B cell (primary cell): ENCODE data around the gene KCNA10. TPM values are rescaled to one million over a fixed set of nuclear protein-coding genes. Genes with fewer than 3 reads are reported as not detected.

Experiments used
- ATAC-seq: fragments of 200-7000 bp; cut with Tn5 transposase; one replicate; pipeline ENCODE4 v1.10.0; 2021; ENCODE audit warnings: low read depth, mild to moderate bottlenecking, moderate number of reproducible peaks, moderate library complexity
- CTCF ChIA-PET: fragments of 350-600 bp; sonication (Branson Sonifier 250); formaldehyde crosslinking; loops from one replicate; lab custom pipeline; 2021; ENCODE audit warnings: antibody characterized with exemption, inconsistent platforms; lab: Charles Lee
- POLR2A ChIA-PET: fragments of 350-600 bp; sonication (Branson Sonifier 250); formaldehyde crosslinking; loops from one replicate; lab custom pipeline; 2021; ENCODE audit warnings: antibody characterized with exemption; lab: Charles Lee
- DNase-seq: peaks from one replicate; pipeline ENCODE4 v3.0.0; 2013
- H2AFZ ChIP-seq: 2 replicates; pipeline ENCODE4 v1.6.1; 2012; ENCODE audit warnings: mild to moderate bottlenecking, low read depth, low read length; ENCODE audit not compliant: insufficient read depth, poor library complexity, severe bottlenecking
- H3K27ac ChIP-seq, 2 donors: 1 replicate in 1 of 2; 2 replicates in 1 of 2; pipeline ENCODE4 v1.5.1; 2012 to 2013; ENCODE audit warnings: low read length in 2 of 2, mild to moderate bottlenecking in 2 of 2, moderate library complexity in 1 of 2
- H3K27me3 ChIP-seq, 4 experiments: fragments of 200-600 bp in 1 of 4; sonication (generic) in 1 of 4; replicated peaks in 1 of 4; 1 replicate in 2 of 4; 2 replicates in 2 of 4; pipeline versions ENCODE4 v1.6.1 to v1.7.0; 2013 to 2016; ENCODE audit warnings: low read length in 3 of 4, mild to moderate bottlenecking in 2 of 4, mixed read lengths in 1 of 4, moderate library complexity in 1 of 4; ENCODE audit not compliant: insufficient read depth in 4 of 4, control insufficient read depth in 3 of 4; ENCODE audit errors: control extremely low read depth in 1 of 4
- H3K36me3 ChIP-seq, 2 experiments: replicated peaks in 1 of 2; 1 replicate in 1 of 2; 2 replicates in 1 of 2; pipeline versions ENCODE4 v1.6.1 to v1.7.1; 2013; ENCODE audit warnings: low read length in 1 of 2; ENCODE audit not compliant: insufficient read depth in 2 of 2, control insufficient read depth in 1 of 2; ENCODE audit errors: control extremely low read depth in 1 of 2, extremely low read depth in 1 of 2
- H3K4me1 ChIP-seq, 2 donors: fragments of 200-600 bp in 1 of 2; sonication (generic) in 1 of 2; 1 replicate in 1 of 2; 2 replicates in 1 of 2; pipeline versions ENCODE4 v1.5.1 to v1.6.1; 2013 to 2017; ENCODE audit warnings: low read length in 2 of 2; ENCODE audit not compliant: control insufficient read depth in 2 of 2, insufficient read depth in 2 of 2
- H3K4me2 ChIP-seq: replicated peaks from 2 replicates; pipeline ENCODE3; 2012; ENCODE audit warnings: mild to moderate bottlenecking, low read depth, low read length; ENCODE audit not compliant: poor library complexity, severe bottlenecking
- H3K4me3 ChIP-seq, 5 experiments: fragments of 200-600 bp in 1 of 5; sonication (generic) in 1 of 5; 1 replicate in 3 of 5; 2 replicates in 2 of 5; pipeline versions ENCODE4 v1.5.1 to v1.7.0; 2011 to 2016; ENCODE audit warnings: low read length in 4 of 5, mild to moderate bottlenecking in 4 of 5, low read depth in 2 of 5, control low read depth in 1 of 5, moderate library complexity in 1 of 5; ENCODE audit not compliant: insufficient read depth in 1 of 5; ENCODE audit errors: control extremely low read depth in 1 of 5, extremely low read depth in 1 of 5
- H3K79me2 ChIP-seq: fragments of 200-600 bp; sonication (generic); one replicate; pipeline ENCODE4 v1.6.0; 2016; ENCODE audit warnings: low read length; ENCODE audit not compliant: control insufficient read depth, insufficient read depth
- H3K9ac ChIP-seq: fragments of 200-600 bp; sonication (generic); 2 replicates; pipeline ENCODE4 v1.6.1; 2017; ENCODE audit warnings: mild to moderate bottlenecking, low read length, moderate library complexity
- H3K9me3 ChIP-seq, 3 donors: one replicate each; pipeline versions ENCODE4 v1.6.1 to v1.7.1; 2013; ENCODE audit warnings: low read length in 2 of 3; ENCODE audit not compliant: control insufficient read depth in 2 of 3, insufficient read depth in 1 of 3; ENCODE audit errors: control extremely low read depth in 1 of 3
- H4K20me1 ChIP-seq: 2 replicates; pipeline ENCODE4 v1.6.0; 2012; ENCODE audit warnings: mild to moderate bottlenecking, low read length; ENCODE audit not compliant: insufficient read depth, control insufficient read depth, poor library complexity, severe bottlenecking
- H3K27ac Mint-ChIP-seq: one replicate; pipeline ENCODE4 v1.8.0; 2021; ENCODE audit warnings: mixed read lengths
- H3K27me3 Mint-ChIP-seq: one replicate; pipeline ENCODE4 v1.8.0; 2021; ENCODE audit warnings: mixed read lengths
- H3K4me1 Mint-ChIP-seq: one replicate; pipeline ENCODE4 v1.8.0; 2021; ENCODE audit warnings: mixed read lengths
- H3K4me3 Mint-ChIP-seq: one replicate; pipeline ENCODE4 v1.8.0; 2021; ENCODE audit warnings: mixed read lengths
- H3K9me3 Mint-ChIP-seq: one replicate; pipeline ENCODE4 v1.8.0; 2022; ENCODE audit warnings: mixed read lengths; ENCODE audit not compliant: insufficient read depth
- EZH2 ChIP-seq: IDR thresholded peaks from 2 replicates; pipeline ENCODE4 v1.6.1; 2012; ENCODE audit warnings: borderline replicate concordance, low read depth, mild to moderate bottlenecking, moderate library complexity, low read length; ENCODE audit not compliant: insufficient read depth, poor library complexity, severe bottlenecking
- WGBS: methylation state at CpG from one replicate; pipeline ENCODE4 v1.1.5; 2013; ENCODE audit warnings: missing lambda C conversion rate; ENCODE audit not compliant: insufficient coverage; 5-methylcytosine and 5-hydroxymethylcytosine counted together
- intact Hi-C: fragments of 100-400 bp; cut with micrococcal nuclease; formaldehyde crosslinking; loops from one replicate; pipeline ENCODE4 v1.10.0; 2022
- polyA plus RNA-seq: library from polyadenylated mRNA; depleted of rRNA; stranded (reverse); fragments of >200 nt; gene quantifications from 2 replicates; pipeline ENCODE4 v1.2.3, GENCODE V29; 2012
- total RNA-seq, 2 donors: library from RNA; stranded (reverse); fragments of 120-200 nt in 1 of 2; gene quantifications; 1 replicate in 1 of 2; 2 replicates in 1 of 2; pipeline versions ENCODE4 v1.2.3 to v1.2.4, GENCODE V29; 2013 to 2022
- TF ChIP-seq, protein P1 (sequence below): fragments of 200-600 bp; IDR thresholded peaks from one replicate; pipeline ENCODE4 v1.8.0; 2022; ENCODE audit warnings: antibody characterized with exemption, mild to moderate bottlenecking

The KCNA10 gene
- total and polyA plus RNA-seq, 2 donors (not counting 1 experiment from before 2014, with no cell fraction given) = not detected

DNA sequence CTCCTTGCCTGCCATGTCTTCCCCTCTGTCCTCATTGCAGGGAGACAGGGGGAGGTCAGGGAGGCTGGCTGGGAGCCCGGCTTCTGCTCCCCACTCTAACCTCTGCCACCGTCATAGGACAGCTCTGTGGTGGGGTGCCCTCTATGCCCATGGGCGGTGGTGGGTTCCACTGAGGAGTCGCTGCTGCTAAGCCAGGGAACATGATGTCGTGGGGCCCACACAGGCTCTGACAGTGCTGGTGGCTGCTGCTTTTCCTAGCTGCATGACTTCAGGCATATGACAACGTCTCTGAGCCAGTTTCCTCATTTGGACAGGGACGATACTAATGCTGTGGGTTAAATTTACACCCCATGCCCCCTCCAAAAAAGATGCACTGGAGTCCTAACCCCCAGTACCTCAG, 14.7 kb downstream of the KCNA10 start:
- Histone ChIP-seq H3K4me2 (no peak overlapping the region), H3K4me3 (no peak overlapping the region), H3K9ac (no peak overlapping the region), H4K20me1 (no peaks in the 10 kb centered on the region), H3K79me2 (no peaks in the 10 kb centered on the region), H3K27ac (no peak overlapping the region), H3K4me1 (peaks cover 7 to 9% of the 10 kb centered on the region in 2 donors), H3K27me3 (peaks cover 0 to 6% (median 0%) of the 10 kb centered on the region in 4 experiments), H3K36me3 (no peaks in the 10 kb centered on the region), H3K9me3 (no peaks in the 10 kb centered on the region), H2AFZ (no peak overlapping the region)
- Mint-ChIP-seq H3K27ac (no peak overlapping the region), H3K4me1 (peaks cover 12% of the 10 kb centered on the region), H3K9me3 (no peaks in the 10 kb centered on the region), H3K4me3 (no peak overlapping the region), H3K27me3 (peaks cover 15% of the 10 kb centered on the region)
- no peak for DNase-seq
- ATAC-seq = no peak
- intact Hi-C loops = no loop called here
- WGBS = 92% methylated on average over 5 of the region's 7 CpGs
- CTCF ChIA-PET = interaction anchor here (1.3 kb wide), 1 partner anchor 8 kb away, joined by 4 read pairs; no protein-coding TSS in a partner anchor
- POLR2A ChIA-PET = no interaction called here
- TF ChIP-seq EZH2 = no peak
- TF ChIP-seq, protein P1, sequence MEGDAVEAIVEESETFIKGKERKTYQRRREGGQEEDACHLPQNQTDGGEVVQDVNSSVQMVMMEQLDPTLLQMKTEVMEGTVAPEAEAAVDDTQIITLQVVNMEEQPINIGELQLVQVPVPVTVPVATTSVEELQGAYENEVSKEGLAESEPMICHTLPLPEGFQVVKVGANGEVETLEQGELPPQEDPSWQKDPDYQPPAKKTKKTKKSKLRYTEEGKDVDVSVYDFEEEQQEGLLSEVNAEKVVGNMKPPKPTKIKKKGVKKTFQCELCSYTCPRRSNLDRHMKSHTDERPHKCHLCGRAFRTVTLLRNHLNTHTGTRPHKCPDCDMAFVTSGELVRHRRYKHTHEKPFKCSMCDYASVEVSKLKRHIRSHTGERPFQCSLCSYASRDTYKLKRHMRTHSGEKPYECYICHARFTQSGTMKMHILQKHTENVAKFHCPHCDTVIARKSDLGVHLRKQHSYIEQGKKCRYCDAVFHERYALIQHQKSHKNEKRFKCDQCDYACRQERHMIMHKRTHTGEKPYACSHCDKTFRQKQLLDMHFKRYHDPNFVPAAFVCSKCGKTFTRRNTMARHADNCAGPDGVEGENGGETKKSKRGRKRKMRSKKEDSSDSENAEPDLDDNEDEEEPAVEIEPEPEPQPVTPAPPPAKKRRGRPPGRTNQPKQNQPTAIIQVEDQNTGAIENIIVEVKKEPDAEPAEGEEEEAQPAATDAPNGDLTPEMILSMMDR = no peak

DNA sequence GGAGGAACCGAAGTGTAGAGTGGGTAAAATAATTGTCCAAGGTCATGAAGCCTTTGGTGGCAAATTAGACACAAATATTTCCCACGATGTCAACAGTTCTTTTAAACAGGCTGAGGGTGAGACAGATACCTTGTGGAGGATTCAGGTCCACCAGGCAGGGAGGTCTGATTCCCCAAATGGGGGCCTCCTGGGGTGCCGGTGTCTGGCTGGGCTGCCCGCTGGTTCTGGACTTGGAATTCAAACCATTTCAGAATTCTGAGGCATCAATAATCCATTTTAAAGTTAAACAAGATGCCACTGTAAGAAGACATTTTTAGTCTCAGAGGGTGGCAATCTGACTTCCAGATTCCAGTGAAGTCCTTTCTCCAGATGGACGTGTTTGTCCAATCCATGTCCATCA, 15.5 kb downstream of the KCNA10 start:
- no peak for ATAC-seq
- H3K4me2 ChIP-seq = no peak overlapping the region
- H3K79me2 ChIP-seq = no peaks in the 10 kb centered on the region
- Mint-ChIP-seq H3K4me3 (no peak overlapping the region), H3K27me3 (peaks cover 15% of the 10 kb centered on the region), H3K9me3 (no peaks in the 10 kb centered on the region), H3K4me1 (peaks cover 12% of the 10 kb centered on the region), H3K27ac (no peak overlapping the region)
- H3K27me3 ChIP-seq = peaks cover 0 to 6% (median 0%) of the 10 kb centered on the region in 4 experiments
- H3K4me3 ChIP-seq = no peak overlapping the region
- no peaks in the 10 kb centered on the region for H3K36me3 ChIP-seq
- peaks cover 7 to 9% of the 10 kb centered on the region in 2 donors for H3K4me1 ChIP-seq
- ChIA-PET CTCF (interaction anchor here (1.3 to 14.1 kb wide), 2 partner anchors 8 to 302 kb away, joined by 4 to 531 read pairs; partner anchors contain the start of gene KCNC4), POLR2A (no interaction called here)
- H2AFZ ChIP-seq = no peak overlapping the region
- H4K20me1 ChIP-seq = no peaks in the 10 kb centered on the region
- no peak for TF ChIP-seq EZH2
- TF ChIP-seq, protein P1 = no peak
- DNase-seq = no peak
- 93% methylated on average over 3 of the region's 5 CpGs for WGBS
- no peak overlapping the region for H3K27ac ChIP-seq
- no peak overlapping the region for H3K9ac ChIP-seq
- no peaks in the 10 kb centered on the region for H3K9me3 ChIP-seq
- intact Hi-C loops = no loop called here
